Fibroblast of mammary gland (primary cell): Measurements from ENCODE around the gene DLG4.

ENCODE experiments used
- DNase-seq: peaks from one replicate; pipeline ENCODE4 v3.0.0-alpha.2; 2010; ENCODE audit warnings: low read depth
- H3K4me3 ChIP-seq: 2 replicates; pipeline ENCODE4 v1.5.1; 2011; ENCODE audit warnings: low read depth, mild to moderate bottlenecking, low read length, moderate library complexity; ENCODE audit not compliant: control insufficient read depth
- TF ChIP-seq, protein P1 (sequence below): conservative IDR thresholded peaks from 2 replicates; pipeline ENCODE4 v1.5.1; 2011; ENCODE audit warnings: low read depth, low read length, inconsistent platforms; ENCODE audit not compliant: control insufficient read depth, insufficient read depth

The DLG4 gene

DNA sequence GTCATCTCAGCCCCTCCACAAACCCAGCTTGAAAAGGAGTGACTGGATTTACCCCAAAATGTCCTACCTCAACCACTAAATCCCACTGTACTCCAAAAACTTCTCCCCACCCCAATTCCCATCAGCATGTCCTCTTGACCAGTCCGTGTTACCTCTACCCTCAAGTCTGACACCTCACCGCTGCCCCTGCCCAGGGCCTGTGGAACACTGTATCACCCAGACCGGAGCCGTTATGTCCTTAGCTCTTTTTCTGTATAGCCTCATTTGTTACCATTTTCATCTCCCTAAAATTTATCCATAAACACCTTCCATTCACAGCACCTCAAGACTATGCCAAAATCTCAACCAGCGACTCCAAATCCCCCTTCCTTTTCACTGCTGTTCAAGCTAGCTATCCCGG lies 17.2 kb upstream of the DLG4 start:
- H3K4me3 ChIP-seq = no peak overlapping the region
- DNase-seq = no peak
- TF ChIP-seq, protein P1, sequence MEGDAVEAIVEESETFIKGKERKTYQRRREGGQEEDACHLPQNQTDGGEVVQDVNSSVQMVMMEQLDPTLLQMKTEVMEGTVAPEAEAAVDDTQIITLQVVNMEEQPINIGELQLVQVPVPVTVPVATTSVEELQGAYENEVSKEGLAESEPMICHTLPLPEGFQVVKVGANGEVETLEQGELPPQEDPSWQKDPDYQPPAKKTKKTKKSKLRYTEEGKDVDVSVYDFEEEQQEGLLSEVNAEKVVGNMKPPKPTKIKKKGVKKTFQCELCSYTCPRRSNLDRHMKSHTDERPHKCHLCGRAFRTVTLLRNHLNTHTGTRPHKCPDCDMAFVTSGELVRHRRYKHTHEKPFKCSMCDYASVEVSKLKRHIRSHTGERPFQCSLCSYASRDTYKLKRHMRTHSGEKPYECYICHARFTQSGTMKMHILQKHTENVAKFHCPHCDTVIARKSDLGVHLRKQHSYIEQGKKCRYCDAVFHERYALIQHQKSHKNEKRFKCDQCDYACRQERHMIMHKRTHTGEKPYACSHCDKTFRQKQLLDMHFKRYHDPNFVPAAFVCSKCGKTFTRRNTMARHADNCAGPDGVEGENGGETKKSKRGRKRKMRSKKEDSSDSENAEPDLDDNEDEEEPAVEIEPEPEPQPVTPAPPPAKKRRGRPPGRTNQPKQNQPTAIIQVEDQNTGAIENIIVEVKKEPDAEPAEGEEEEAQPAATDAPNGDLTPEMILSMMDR = no peak

DNA sequence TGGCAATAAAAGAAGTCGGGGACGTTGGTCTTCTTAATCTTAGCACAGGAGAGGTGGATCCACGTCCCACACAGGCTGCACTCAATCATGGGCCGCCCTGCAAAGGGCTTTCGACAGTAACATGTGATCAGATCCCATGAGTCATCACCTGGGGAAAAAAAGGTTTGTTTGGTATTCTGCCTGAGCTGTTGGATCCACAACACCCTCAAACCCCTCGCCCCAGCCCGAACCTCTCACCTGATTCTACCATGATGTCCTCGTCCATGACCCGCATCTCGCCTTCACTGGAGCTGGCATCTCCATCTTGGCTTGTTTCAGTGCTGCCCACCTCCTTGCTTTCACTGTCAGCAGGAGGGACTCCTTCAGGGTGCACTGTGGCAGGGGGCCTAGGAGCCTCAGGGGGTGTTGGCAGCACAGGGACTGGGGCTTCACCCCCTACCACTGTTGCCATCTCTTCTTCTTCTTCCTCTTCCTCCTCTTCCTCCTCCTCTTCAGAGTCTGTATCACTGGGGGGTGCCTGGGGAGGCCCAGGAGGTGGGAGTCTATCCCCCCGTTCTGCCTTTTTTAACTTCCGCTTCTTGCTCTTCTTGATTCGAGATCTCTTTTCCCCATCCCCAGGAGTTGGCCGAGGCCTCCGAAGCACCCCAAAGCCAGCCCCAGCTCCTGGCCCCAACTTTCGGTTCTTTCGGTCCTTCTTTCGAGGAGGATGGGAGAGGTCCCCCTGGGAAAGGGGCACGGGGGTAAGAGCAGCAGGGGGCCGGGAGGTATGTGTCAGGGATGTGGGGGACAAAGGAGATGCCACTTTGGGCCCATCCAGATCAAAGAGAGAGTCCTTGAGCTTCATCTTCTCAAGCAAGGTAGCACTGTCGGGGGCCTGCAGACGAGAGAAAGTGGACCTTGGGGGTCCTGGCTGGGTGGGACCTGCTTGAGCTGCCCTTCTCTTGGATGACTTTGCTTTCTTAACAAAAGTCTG lies 16.3 kb upstream of the DLG4 start:
- DNase-seq = peak; percentile 67
- TF ChIP-seq, protein P1 = no peak
- H3K4me3 ChIP-seq = no peak overlapping the region

DNA sequence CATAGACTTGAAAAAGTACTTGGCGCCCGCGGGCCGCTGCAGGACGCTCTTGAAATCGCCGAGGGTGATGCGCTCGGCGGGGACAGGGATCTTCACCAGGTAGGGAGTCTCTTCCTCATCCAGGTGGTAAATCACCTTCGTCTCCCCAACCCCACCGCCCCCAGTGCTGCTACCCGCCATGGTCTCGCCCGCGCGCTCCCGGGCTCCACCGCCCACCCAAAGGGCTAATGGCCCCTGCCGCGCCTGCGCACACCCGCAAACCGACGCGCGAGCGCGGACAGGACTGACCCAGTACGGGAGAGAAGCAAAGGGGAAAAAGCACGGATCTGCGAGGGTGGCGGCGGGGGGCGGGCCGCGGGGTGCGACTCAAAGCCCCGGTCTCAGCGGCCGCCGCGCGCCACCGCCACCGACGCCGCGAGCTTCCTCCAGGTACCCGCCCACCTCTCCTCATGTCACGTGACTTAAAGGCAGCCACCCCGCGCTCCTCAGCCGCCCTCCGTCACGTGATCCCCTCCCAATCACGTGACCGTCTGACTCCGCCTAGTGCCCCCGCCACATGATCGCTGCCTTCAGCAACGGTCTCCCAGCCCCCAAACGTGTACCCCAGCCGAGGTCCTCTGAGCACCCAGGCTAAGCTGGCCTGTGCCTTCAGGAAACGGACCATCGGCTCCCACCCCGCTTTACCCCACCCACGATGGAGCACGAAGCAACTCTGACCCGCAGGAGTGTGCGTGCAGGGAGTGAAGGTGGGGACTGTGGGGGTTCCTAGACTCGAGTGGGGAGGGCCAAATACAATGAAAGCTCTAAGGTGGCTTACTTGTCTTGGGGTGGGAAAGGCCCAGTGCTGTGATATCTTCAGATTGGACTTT lies 14.7 kb upstream of the DLG4 start, which contains the start of gene DVL2:
TSS of gene DVL2 (minus strand) at position 435 of the 869 bp plus-strand sequence. CDS start at position 180, 255 bp downstream.
- TF ChIP-seq, protein P1 = no peak
- peak within 1 kb of the TSS; percentile 88 for H3K4me3 ChIP-seq
- peak; percentile 94 for DNase-seq

DNA sequence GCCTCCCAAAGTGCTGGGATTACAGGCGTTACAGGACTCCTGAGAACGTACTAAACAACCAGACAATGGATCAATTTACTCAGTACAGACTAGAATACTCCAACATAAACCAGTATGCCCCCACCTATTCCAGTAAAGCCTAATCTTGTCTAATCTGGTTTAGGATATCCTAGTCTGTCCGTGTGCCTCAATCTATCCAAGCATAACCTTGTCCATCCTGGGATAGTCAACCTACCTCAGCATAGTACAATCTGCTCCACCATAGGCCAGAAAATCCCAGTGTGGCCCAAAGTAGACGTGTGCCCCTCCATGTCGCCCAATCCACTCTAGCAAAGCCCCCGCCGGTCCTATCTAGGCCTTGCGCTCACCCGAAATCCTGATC lies 14.1 kb upstream of the DLG4 start:
- H3K4me3 ChIP-seq = peak overlapping the region; percentile 88
- no peak for DNase-seq
- TF ChIP-seq, protein P1 = no peak

DNA sequence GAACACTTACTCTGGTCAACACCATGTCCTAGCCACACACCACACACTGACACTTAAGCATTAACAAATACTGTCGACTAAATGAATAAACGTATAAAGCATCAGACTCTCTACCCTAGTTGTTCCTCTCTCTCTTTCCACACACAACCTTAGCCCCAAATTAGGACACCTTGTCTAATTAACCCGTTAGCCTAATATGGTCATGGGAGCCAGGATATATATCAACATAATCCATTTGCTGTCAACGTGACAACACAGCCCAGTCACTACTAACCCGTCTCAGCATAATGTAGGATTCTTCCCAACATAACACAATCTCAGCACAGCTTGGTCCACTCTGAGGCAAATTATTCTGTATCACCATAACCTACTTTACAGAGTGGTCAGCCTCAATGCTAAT lies 12.5 kb upstream of the DLG4 start:
- peak overlapping the region; percentile 11 for H3K4me3 ChIP-seq
- no peak for DNase-seq
- TF ChIP-seq, protein P1 = no peak

DNA sequence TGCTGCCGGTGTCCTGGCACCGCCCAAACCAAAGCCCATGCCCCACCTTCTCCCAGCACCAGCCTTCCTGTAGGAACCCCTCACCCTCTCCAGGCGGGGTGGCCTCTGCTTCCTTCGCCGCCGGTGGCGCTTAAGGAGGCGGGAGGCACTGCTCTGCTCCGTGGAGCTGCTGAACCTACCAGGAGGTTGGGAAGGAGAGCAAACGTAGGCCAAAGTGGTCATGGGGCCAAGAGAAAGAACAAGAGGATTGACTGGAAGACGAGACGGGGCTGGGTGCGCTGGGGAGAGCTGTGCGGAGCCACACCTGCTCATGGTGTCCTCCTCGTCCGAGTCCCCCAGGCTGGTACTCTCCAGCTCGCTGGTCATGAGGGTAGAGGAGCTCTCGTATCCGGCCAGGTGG lies 9.9 kb upstream of the DLG4 start:
- TF ChIP-seq, protein P1 = no peak
- H3K4me3 ChIP-seq = no peak overlapping the region
- DNase-seq = no peak
